CD14-positive monocyte (primary cell): ENCODE results near the gene SLC38A2. TPM values are rescaled to one million over a fixed set of nuclear protein-coding genes. Genes with fewer than 3 reads are reported as not detected.
A peak's percentile ranks its signal among the peaks of the same experiment; 100 is the strongest.

ENCODE experiments used
- DNase-seq, 3 donors: peaks; one replicate each; pipeline ENCODE4 v3.0.0-alpha.2; 2011 to 2022
- H2AFZ ChIP-seq: 2 replicates; pipeline ENCODE4 v1.6.0; 2012; ENCODE audit warnings: mild to moderate bottlenecking, low read depth, low read length, inconsistent platforms; ENCODE audit not compliant: insufficient read depth, poor library complexity, severe bottlenecking
- H3K27ac ChIP-seq, 2 donors: 1 replicate in 1 of 2; 2 replicates in 1 of 2; pipeline ENCODE4 v1.5.1; 2012 to 2013; ENCODE audit warnings: low read length in 2 of 2, control low read depth in 1 of 2, inconsistent platforms in 1 of 2, low read depth in 1 of 2, mild to moderate bottlenecking in 1 of 2
- H3K27me3 ChIP-seq, 2 donors: one replicate each; pipeline versions ENCODE4 v1.6.0 to v1.6.1; 2011 to 2013; ENCODE audit warnings: low read length in 2 of 2; ENCODE audit not compliant: control insufficient read depth in 2 of 2, insufficient read depth in 2 of 2
- H3K36me3 ChIP-seq, 2 donors: replicated peaks in 1 of 2; 1 replicate in 1 of 2; 2 replicates in 1 of 2; pipeline versions ENCODE4 v1.5.1 to v1.6.1; 2012 to 2013; ENCODE audit warnings: low read length in 2 of 2, control low read depth in 1 of 2, inconsistent platforms in 1 of 2, mild to moderate bottlenecking in 1 of 2; ENCODE audit not compliant: insufficient read depth in 2 of 2, control insufficient read depth in 1 of 2
- H3K4me1 ChIP-seq, 2 donors: 1 replicate in 1 of 2; 2 replicates in 1 of 2; pipeline versions ENCODE4 v1.5.1 to v1.6.1; 2012 to 2013; ENCODE audit warnings: low read length in 2 of 2, control low read depth in 1 of 2, inconsistent platforms in 1 of 2, mild to moderate bottlenecking in 1 of 2, moderate library complexity in 1 of 2; ENCODE audit not compliant: insufficient read depth in 2 of 2, control insufficient read depth in 1 of 2
- H3K4me2 ChIP-seq: replicated peaks from 2 replicates; pipeline ENCODE3; 2012; ENCODE audit warnings: low read length, moderate library complexity, mild to moderate bottlenecking; ENCODE audit not compliant: poor library complexity, severe bottlenecking; ENCODE audit errors: extremely low read depth
- H3K4me3 ChIP-seq, 3 experiments: fragments of 200-600 bp in 1 of 3; sonication (generic) in 1 of 3; replicated peaks in 1 of 3; 1 replicate in 2 of 3; 2 replicates in 1 of 3; pipeline ENCODE4 v1.5.1; 2011 to 2013; ENCODE audit warnings: low read length in 3 of 3, mild to moderate bottlenecking in 3 of 3, control low read depth in 2 of 3, low read depth in 2 of 3, inconsistent platforms in 1 of 3, moderate library complexity in 1 of 3
- H3K79me2 ChIP-seq: 2 replicates; pipeline ENCODE4 v1.6.0; 2012; ENCODE audit warnings: mild to moderate bottlenecking, control low read depth, inconsistent platforms, low read length, moderate library complexity; ENCODE audit not compliant: insufficient read depth
- H3K9ac ChIP-seq: 2 replicates; pipeline ENCODE4 v1.6.0; 2017; ENCODE audit warnings: low read length, mild to moderate bottlenecking; ENCODE audit not compliant: insufficient read depth, poor library complexity, severe bottlenecking
- H3K9me3 ChIP-seq, 2 donors: replicated peaks in 1 of 2; 1 replicate in 1 of 2; 2 replicates in 1 of 2; pipeline versions ENCODE4 v1.5.1 to v1.6.1; 2012 to 2013; ENCODE audit warnings: low read length in 2 of 2, control low read depth in 1 of 2; ENCODE audit not compliant: control insufficient read depth in 1 of 2, insufficient read depth in 1 of 2
- H4K20me1 ChIP-seq: 2 replicates; pipeline ENCODE4 v1.6.0; 2012; ENCODE audit warnings: mild to moderate bottlenecking, low read length, control low read depth, moderate library complexity; ENCODE audit not compliant: insufficient read depth
- H3K27ac Mint-ChIP-seq, 7 donors: one replicate each; pipeline ENCODE4 v1.8.0; 2020; ENCODE audit warnings: mild to moderate bottlenecking in 7 of 7, mixed read lengths in 7 of 7, moderate library complexity in 6 of 7, inconsistent platforms in 2 of 7
- H3K27me3 Mint-ChIP-seq, 3 donors: one replicate each; pipeline ENCODE4 v1.8.0; 2021 to 2022; ENCODE audit warnings: low read depth in 3 of 3, mild to moderate bottlenecking in 3 of 3, mixed read lengths in 3 of 3, moderate library complexity in 3 of 3, inconsistent platforms in 1 of 3
- H3K36me3 Mint-ChIP-seq, 2 donors: one replicate each; pipeline ENCODE4 v1.8.0; 2020; ENCODE audit warnings: mixed read lengths in 2 of 2, inconsistent platforms in 1 of 2, mild to moderate bottlenecking in 1 of 2
- H3K4me1 Mint-ChIP-seq: one replicate; pipeline ENCODE4 v1.8.0; 2020; ENCODE audit warnings: mild to moderate bottlenecking, mixed read lengths
- H3K4me3 Mint-ChIP-seq, 2 donors: one replicate each; pipeline ENCODE4 v1.8.0; 2020; ENCODE audit warnings: mild to moderate bottlenecking in 2 of 2, mixed read lengths in 2 of 2, moderate library complexity in 1 of 2
- H3K9me3 Mint-ChIP-seq, 7 donors: one replicate each; pipeline ENCODE4 v1.8.0; 2020 to 2022; ENCODE audit warnings: mixed read lengths in 7 of 7, mild to moderate bottlenecking in 6 of 7, moderate library complexity in 6 of 7, inconsistent platforms in 2 of 7
- CTCF ChIP-seq: fragments of 200-600 bp; IDR thresholded peaks from one replicate; pipeline ENCODE4 v1.8.0; 2022; ENCODE audit warnings: antibody characterized with exemption, mild to moderate bottlenecking
- WGBS: methylation state at CpG from one replicate; pipeline ENCODE4 v1.1.5; 2013; ENCODE audit warnings: missing lambda C conversion rate; ENCODE audit not compliant: insufficient coverage; 5-methylcytosine and 5-hydroxymethylcytosine counted together
- intact Hi-C, 2 donors: fragments of 100-400 bp; cut with micrococcal nuclease; formaldehyde crosslinking; loops; one replicate each; pipeline versions ENCODE4 v1.15.0 to v1.15.1; 2023
- polyA minus RNA-seq: library from RNA; depleted of rRNA, polyadenylated mRNA; stranded (reverse); fragments of >200 nt; gene quantifications from 2 replicates; pipeline ENCODE4 v1.2.3, GENCODE V29; 2012
- polyA plus RNA-seq, 3 donors: library from polyadenylated mRNA; depleted of rRNA in 1 of 3; unstranded in 2 of 3; stranded (reverse) in 1 of 3; fragments of 300-500 nt in 2 of 3; fragments of >200 nt in 1 of 3; fragmentation: Illumina TruSeq in 2 of 3; gene quantifications; 1 replicate in 2 of 3; 2 replicates in 1 of 3; pipeline ENCODE4 v1.2.3, GENCODE V29; 2012 to 2021
- total RNA-seq, 12 experiments: library from RNA in 1 of 12; stranded (reverse) in 1 of 12; fragments of 120-200 nt in 1 of 12; gene quantifications; one replicate each; pipeline ENCODE4 v1.2.4 and lab custom pipeline; 2013 to 2026; ENCODE audit warnings: mixed read lengths in 6 of 12, inconsistent platforms in 1 of 12

Gene SLC38A2
- total RNA-seq (2013): 143 TPM
- 100 to 1,000 TPM in 1 of 3 donors, 10 to 100 TPM in 2; 33.8 to 116 (median 48.7) TPM for polyA plus RNA-seq
- 58.9 and 106 TPM in 2 replicates for polyA minus RNA-seq
- 919 to 2,721 (median 1,720) reads per million in 11 experiments for total RNA-seq (lab: John Stamatoyannopoulos, UW)

- peaks cover 47% of the 10 kb centered on the region for H4K20me1 ChIP-seq
- TF ChIP-seq CTCF: no peak
- no peaks in the 10 kb centered on the region for H3K27me3 ChIP-seq
- Mint-ChIP-seq H3K9me3 (peaks cover 0 to 6% (median 0%) of the 10 kb centered on the region in 7 donors), H3K36me3 (peaks cover 26% of the 10 kb centered on the region in 2 donors), H3K27me3 (peaks cover 0 to 10% (median 3%) of the 10 kb centered on the region in 3 donors), H3K27ac (peak within 1 kb of the TSS; percentile 98 to 99 (median 98)), H3K4me3 (peak within 1 kb of the TSS; percentile 97), H3K4me1 (peaks cover 44% of the 10 kb centered on the region)
- H3K36me3 ChIP-seq: peaks cover 27 to 28% of the 10 kb centered on the region in 2 donors
- no peaks in the 10 kb centered on the region for H3K9me3 ChIP-seq
- peak; percentile 91 to 94 (median 93) for DNase-seq
- H2AFZ ChIP-seq: peak within 1 kb of the TSS; percentile 98
- intact Hi-C loops: loop anchor here (1.0 to 10.0 kb wide), 7 partner anchors 11 to 638 kb away; partner anchors contain the start of gene SCAF11 (in 1 of the 2)
- H3K4me1 ChIP-seq: peaks cover 38 to 48% of the 10 kb centered on the region in 2 donors
- WGBS: under 1% methylated on average over 45 of the region's 48 CpGs
- H3K27ac ChIP-seq: peak within 1 kb of the TSS; percentile 98 to 99
- peak within 1 kb of the TSS; percentile 98 for H3K4me2 ChIP-seq
- peak within 1 kb of the TSS; percentile 98 for H3K9ac ChIP-seq
- H3K79me2 ChIP-seq: peaks cover 58% of the 10 kb centered on the region
- peak within 1 kb of the TSS; percentile 71 to 99 (median 97) for H3K4me3 ChIP-seq
These were observed at the start of gene SLC38A2 for GRCh38 chr12:46372544-46373300. Gene SLC38A2 (minus strand): TSS chr12:46372773. CDS start chr12:46371293, 1,480 bp downstream.

- TF ChIP-seq CTCF: no peak
- H3K4me3 Mint-ChIP-seq: no peak overlapping the region
These were observed 47.1 kb upstream of the SLC38A2 start for GRCh38 chr12:46419675-46420074.

More at GRCh38 chr12:46419675-46420074, 47.1 kb upstream of the SLC38A2 start:
- Histone ChIP-seq H2AFZ (no peak overlapping the region), H3K9ac (no peak overlapping the region), H4K20me1 (no peaks in the 10 kb centered on the region), H3K4me3 (no peak overlapping the region), H3K36me3 (no peaks in the 10 kb centered on the region), H3K27me3 (no peaks in the 10 kb centered on the region), H3K4me1 (no peaks in the 10 kb centered on the region), H3K79me2 (no peaks in the 10 kb centered on the region), H3K27ac (no peak overlapping the region), H3K9me3 (no peaks in the 10 kb centered on the region), H3K4me2 (no peak overlapping the region)
- no peak overlapping the region for H3K27ac Mint-ChIP-seq
- peaks cover 1% of the 10 kb centered on the region for H3K4me1 Mint-ChIP-seq
- peaks cover 0 to 10% (median 5%) of the 10 kb centered on the region in 7 donors for H3K9me3 Mint-ChIP-seq
- intact Hi-C loops: no loop called here
- peaks cover 0 to 3% of the 10 kb centered on the region in 2 donors for H3K36me3 Mint-ChIP-seq
- no peak for DNase-seq
- no CpG with 5 or more reads among the region's 1 CpG for WGBS
- peaks cover 0 to 2% (median 1%) of the 10 kb centered on the region in 3 donors for H3K27me3 Mint-ChIP-seq
